ENCODE data around the gene RASD2.

The RASD2 gene

DNA sequence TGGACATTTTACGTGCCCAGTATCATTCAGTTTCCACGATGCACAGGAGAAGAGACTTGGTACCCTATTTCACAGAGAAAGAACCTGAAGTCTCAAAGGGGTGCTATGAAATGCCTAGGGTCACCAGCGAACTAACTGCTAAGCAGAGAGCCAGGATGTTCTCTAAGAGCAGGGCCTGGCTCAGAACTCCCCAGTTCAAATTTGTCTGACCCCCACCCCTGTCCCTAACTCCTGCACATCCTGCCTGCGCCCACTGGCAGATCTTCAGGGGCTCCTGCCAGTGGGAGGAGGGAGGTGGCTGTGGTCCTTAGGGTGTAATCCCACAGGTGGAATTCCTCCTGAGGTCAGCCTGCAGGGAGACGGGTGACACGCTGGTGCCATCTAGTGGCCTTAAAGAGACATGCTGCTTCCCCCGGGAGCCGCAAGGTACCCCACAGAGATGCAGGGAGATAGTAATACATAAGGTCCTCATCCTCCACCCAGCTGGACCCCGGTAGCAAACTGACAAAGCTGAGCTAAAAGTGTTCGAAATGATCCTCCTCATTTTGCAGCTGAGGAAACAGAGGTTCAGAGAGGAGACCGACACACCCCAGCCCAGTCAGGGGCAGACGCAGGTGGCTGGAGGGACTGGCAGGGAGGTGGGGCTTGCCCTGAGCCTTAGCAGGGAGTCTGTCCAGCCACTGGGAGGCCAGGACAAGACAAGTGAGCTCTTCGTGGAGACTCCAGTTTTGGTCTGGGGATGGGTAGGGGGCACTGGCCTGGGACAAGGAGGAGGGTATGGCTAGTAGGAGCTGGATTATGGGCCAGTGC is 42.4 kb downstream of the RASD2 start:
- DNase-seq (ENCODE audit: low read depth): peak; percentile 30

DNA sequence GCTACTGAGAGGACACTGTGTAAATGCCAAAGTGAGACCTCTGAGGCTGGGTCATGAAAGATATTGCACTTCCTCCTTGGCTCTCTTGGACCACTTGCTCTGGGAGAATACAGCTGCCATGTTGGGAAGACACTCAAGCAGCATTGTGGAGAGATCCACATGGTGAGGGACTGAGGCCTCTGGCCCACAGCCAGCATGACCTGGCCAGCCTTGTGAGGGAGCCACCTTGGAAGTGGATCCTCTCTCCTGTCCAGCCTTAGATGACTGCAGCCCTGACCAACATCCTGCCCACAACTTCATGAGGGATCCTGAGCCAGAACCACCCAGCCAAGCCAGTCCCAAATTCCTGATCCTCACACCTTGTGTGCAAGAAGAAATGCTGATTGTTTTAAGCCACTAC is 46.1 kb downstream of the RASD2 start:
- DNase-seq (ENCODE audit: low read depth): no peak

GRCh38 chr22:35587447-35587870 is 46.8 kb downstream of the RASD2 start:
- DNase-seq (ENCODE audit: low read depth): no peak

DNA sequence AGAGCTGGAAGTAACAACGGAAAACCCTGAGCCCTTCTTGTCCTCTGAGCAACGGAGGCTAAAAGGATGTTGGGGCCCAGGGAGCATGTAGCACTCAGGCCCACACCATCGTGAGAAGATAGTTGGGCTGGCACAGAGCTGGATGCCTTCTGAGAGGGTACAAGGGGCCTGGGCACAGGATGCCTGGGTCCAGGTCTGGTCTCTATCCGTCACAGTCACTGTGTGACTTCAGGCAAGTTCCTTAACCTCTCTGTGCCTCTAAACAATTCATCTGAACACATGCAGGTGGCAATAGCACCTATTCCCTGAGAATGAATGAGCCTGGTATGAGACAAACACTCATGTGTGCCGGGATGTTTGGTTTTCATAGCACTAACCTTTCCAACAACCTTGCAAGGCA is 47.3 kb downstream of the RASD2 start:
- no peak for DNase-seq (ENCODE audit: low read depth)

DNA sequence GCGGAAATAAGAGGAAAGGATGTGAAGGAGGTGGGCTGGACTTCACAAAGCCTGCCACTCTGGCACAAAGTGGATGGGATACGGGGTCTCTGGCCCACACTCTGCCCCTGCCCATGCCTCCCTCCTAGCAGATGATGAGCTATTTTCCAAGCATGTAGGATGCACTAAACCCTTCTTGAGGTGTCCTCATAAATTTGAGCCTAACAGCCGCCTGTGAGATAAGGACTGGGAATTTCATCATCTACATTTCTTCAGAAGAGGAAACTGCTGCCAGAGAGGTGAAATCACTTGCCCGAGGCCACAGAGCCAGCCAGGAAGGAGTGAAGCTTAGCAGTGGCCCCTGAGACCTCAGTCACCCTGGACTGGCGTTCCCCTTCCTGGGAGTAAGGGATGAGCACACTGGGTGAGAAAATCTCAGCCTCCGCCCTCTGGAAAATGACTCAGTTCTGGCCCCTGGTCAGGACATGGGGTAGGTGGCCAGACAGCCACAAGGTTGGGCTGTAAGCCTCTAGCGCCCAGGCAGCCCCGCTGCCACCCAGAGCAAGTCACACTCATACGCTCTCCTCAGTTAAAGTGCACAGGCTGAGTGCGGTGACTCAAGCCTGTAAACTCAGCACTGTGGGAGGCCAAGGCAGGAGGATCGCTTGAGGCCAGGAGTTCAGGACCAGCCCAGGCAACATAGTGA is 48.6 kb downstream of the RASD2 start:
- DNase-seq (ENCODE audit: low read depth): no peak

DNA sequence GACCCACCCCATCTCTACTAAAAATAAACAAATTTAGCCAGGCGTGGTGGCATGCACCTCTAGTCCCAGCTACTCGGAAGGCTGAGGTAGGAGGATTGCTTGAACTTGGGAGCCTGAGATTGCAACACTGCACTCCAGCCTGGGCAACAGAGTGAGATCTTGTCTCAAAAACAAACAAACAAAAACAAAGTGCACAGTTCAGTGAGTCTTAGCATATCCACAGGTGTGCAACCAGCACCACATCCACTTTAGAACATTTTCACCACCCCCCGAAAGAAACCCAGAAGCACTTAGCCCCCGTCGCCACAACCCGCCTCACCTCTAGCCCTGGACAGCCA is 49.1 kb downstream of the RASD2 start:
- no peak for DNase-seq (ENCODE audit: low read depth)

DNA sequence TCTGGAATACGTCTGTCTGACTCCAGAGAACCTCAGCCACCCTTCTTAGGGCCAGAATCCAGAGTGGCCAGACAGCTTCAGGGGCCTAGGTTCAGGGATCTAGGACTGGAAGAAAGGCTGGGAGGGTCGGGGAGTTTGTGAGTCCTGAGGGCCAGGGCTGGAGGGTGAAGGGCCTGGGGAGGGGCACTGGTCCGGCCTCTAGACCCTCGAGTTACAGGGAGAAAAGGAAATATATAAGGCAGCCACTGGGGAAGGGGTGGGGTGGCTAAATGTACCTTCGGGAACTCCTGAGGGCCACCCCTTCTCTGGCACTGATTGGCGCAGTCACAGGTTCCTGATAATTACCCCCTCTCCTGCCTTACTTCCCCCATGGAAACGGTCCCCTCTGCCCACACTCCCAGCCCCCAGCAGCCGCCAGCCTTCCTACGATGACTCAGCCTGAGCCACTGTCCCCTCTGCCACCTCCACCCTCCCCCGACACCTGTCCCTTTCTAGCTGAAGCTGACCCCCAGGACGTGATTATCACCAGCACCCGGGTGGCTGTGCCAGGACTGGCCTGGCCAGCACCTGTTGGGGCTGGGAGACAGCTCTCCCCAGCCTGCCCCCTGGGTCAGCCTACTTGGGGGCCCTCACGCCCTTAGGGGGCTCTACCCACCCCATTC is 50.1 kb downstream of the RASD2 start:
- no peak for DNase-seq (ENCODE audit: low read depth)

- no peak for DNase-seq (ENCODE audit: low read depth)
Observed at GRCh38 chr22:35591714-35592417, 51.2 kb downstream of the RASD2 start.

GRCh38 chr22:35592418-35592967 is 51.9 kb downstream of the RASD2 start:
- DNase-seq (ENCODE audit: low read depth): no peak

DNA sequence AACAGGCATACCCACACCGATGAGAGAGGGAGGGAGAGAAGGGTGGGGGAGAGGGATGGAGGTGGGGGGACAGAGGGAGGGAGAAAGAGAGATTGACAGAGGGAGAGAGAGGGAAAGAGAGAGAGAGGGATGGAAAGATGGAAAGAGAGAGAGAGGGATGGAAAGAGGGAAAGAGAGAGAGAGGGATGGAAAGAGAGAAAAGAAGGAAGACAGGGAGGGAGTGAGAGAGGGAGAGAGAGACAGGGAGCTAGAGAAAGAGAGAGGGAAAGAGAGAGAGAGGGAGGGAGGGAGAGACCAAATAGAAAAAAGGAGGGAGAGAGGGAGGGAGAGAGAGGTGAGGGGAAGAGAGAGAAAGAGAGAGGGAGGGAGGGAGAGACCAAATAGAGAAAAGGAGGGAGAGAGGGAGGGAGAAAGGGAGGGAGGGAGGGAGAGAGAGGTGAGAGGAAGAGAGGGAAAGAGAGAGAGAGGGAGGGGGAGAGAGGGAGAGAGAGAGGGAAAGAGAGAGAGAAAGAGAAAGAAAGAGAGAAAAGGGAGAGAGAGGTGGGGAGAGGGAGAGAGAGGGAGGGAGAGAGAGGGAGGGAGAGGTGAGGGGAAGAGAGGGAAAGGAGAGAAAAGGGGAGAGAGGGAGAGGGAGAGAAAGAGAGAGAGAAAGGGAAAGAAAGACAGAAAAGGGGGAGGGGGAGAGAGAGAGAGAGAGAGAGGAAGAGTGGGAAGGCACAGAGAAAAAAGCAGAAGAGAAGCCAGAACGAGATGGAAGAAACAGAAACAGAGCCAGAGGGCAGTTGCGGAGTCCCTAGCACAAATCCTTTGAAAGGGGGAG is 52.6 kb downstream of the RASD2 start:
- no peak for DNase-seq (ENCODE audit: low read depth)

GRCh38 chr22:35593891-35594470 is 53.4 kb downstream of the RASD2 start:
- DNase-seq (ENCODE audit: low read depth): no peak

DNA sequence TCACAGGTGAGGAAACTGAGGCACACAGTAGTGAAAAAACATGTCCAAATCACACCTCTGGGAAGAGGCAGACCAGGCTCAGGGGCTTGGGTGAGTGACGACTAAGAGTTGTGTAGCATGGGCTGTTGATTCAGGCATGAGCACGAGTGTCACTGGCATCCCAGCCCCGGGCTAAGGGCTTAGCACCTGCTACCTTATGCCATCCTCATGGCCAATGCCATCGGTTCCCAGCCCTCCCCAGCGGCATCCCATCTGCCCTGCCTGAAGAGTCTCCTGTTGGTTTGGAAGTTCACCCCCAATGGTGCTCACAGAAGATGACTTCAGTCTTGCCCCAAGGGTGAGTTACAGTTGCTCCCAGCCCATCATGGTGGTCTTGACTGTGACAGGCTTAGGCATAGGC is 54.1 kb downstream of the RASD2 start:
- no peak for DNase-seq (ENCODE audit: low read depth)

DNA sequence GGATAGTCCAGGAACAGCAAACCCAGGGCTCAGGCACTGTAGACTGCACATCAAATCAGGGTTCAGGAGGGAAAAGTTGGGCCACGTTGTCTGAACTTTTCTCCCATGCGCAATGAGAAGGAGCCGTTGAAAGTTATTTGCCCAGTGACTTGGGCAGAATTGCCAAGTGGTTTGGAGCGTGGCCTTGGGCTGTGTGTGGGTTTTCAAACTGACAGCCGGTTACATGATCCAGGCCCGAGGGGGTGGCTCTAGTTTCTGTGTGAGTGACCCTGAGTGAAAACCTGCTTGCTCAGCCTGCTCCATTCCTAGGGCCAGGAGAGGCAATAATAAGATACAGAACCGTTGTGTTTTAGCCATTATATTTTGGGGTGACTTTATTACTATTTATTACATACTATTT is 56.2 kb downstream of the RASD2 start:
- DNase-seq (ENCODE audit: low read depth): no peak

DNA sequence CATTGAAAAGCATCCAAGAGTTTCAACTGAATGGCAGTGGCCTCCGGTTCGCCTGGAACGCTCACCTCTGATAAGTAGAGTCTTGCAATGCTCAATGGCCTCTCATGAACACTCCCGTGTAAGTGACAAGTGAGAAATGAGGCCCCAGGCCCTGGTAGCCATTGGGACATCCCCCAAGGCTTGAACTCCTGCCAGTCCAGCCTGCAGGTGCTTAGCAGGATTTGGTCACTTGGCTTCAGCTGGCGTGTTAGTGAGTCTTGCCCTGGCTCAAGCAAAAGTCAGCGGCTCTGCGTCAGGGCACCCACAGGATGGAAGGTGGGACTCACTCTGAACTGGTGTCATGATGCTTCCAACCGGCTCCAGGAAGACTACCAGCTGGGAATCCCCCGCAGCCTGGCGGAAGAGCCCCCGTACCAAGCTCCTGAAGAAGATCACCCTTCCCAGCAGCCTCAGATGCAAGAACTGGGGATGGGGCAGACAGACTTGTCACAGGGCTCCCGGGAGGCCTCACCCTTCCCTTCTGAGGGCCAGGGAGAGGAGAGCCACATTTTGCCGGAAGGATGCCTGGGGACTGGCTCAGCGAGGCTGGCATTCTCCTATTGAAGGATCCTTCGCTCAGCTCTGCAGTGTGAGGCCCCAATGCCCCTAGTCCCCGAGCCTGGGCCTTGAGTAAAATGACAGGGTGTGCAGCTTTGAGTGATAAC is 57.2 kb downstream of the RASD2 start:
- no peak for DNase-seq (ENCODE audit: low read depth)

DNA sequence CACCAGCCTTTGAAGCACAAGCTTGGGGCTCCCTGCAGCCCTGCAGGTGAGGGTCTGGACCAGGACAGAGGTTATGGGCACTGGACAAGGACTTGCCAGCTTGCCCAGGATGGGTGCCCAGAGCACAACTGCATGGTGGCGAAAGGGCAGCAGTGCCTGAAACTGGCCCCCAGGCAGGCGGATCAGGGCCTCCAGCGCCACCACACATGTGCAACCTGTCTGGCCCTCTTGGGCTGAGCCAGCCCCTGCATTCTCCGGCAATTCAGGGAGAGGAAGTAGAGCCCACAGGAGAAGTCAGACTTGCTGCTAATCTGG is 57.7 kb downstream of the RASD2 start:
- no peak for DNase-seq (ENCODE audit: low read depth)

DNA sequence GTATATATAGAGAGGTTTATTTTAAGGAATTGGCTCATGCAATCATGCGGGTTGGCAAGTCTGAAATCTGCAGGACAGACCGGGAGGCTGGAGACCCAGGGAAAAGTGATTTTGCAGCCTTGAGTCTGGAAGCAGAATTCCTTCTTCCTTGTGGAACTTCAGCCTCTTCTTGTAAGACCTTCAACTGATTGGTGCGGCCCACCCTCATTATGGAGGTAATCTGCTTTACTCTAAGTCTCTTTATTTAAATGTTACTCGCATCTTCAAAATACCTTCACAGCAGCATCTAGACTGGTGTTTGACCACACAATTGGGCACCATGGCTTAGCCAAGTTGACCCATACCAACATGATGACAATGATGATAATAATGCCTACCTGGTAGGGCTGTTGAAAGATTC is 58.7 kb downstream of the RASD2 start:
- no peak for DNase-seq (ENCODE audit: low read depth)

DNA sequence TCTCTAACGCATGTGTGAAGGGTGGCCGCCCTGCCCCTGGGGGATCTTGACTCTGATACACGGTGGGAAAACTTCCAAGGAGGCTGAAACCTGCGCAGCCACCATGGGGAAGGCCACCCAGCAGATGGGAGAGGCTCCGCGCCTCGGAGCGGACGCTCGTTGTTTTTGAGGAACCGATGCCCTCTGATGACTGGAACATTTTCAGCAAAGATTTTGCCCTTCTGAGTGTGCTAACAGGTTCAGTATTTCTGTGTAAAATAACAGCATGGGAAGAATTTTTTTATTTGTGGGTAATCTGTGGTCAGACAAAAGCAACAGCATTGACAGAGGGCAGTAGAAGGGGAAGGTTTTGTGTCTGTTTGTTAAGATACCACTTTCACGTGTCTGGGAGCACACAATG is 59.8 kb downstream of the RASD2 start:
- no peak for DNase-seq (ENCODE audit: low read depth)

DNA sequence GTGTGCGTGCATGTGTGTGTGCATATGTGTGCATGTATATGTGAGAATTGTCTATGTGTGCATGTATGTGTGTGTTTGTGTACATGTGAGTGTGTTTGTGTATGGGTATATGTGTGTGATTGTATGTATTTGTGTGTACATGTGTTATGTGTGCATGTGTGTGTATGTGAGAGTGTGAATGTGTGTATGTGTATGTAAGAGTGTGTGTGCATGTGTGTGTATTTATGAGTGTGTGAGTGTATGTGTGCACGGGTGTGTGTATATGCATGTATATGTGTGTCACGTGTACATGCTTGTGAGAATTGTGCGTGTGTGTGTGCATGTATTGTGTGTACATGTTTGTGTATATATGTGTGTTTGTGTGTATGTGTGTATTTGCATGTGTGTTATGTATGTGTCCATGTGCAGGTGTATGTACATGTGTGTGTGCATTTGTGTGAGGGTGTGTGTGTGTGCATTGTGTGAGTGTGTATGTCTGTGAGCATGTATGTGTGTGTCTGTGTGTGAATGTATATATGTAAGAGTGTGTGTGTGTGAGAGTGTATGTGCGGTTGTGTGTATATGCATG is 60.5 kb downstream of the RASD2 start:
- no peak for DNase-seq (ENCODE audit: low read depth)

- DNase-seq (ENCODE audit: low read depth): no peak
Observed at GRCh38 chr22:35601743-35602615, 61.3 kb downstream of the RASD2 start.
